ENCODE results near the gene SDE2. TPM values are rescaled to one million over a fixed set of nuclear protein-coding genes. Genes with fewer than 3 reads are reported as not detected.

The SDE2 gene
- total and polyA plus RNA-seq, 2 donors = 14.2 to 30.1 TPM

DNA sequence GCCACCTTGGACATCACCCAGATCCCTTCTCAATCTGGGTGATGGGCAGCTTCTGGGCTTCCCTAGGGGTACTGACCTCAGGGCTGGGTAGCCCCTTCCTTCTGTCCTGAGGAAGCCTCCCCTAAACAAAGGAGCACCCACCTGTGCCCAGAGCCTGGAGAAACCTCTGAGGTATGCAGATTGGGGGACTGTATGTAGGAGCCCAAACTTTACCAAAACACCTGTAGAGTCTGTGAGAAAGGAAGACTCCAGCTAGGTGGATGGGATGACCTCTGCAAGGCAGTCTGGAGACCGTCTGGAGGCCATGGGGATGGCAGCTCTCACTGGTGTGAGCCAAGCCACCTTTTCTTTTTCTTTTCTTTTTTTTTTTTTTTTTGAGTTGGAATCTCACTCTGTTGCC is 44.4 kb downstream of the SDE2 start:
- Histone ChIP-seq H3K4me1 (ENCODE audit: insufficient read depth) (no peaks in the 10 kb centered on the region), H3K36me3 (ENCODE audit: insufficient read depth) (no peaks in the 10 kb centered on the region), H3K27ac (ENCODE audit: low read depth) (no peak overlapping the region), H3K4me3 (ENCODE audit: low read depth, low read length) (no peak overlapping the region)
- no peak for DNase-seq (ENCODE audit: extremely low spot score)
- 77% methylated on average over 1 of the region's 1 CpG for WGBS

DNA sequence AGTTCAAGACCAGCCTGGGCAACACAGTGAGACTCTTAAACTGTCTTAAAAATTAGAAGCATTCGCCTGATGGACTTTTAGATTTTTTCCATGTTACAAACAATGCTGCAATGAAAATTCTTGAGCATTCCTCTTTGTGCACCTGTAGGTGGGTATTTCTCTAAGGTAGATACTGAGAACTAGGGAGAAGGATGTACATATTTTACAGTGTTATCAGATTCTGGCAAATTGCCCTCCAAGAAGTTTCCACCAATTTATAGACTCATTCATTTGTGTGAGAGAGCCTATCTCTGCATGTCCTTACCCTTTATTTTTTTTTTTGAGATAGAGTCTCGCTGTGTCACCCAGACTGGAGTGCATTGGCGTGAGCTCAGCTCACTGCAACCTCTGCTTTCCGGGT is 45.8 kb downstream of the SDE2 start:
- Histone ChIP-seq H3K4me1 (ENCODE audit: insufficient read depth) (no peaks in the 10 kb centered on the region), H3K36me3 (ENCODE audit: insufficient read depth) (no peaks in the 10 kb centered on the region), H3K4me3 (ENCODE audit: low read depth, low read length) (no peak overlapping the region), H3K27ac (ENCODE audit: low read depth) (no peak overlapping the region)
- DNase-seq (ENCODE audit: extremely low spot score) = no peak
- WGBS = 84% methylated on average over 4 of the region's 4 CpGs

DNA sequence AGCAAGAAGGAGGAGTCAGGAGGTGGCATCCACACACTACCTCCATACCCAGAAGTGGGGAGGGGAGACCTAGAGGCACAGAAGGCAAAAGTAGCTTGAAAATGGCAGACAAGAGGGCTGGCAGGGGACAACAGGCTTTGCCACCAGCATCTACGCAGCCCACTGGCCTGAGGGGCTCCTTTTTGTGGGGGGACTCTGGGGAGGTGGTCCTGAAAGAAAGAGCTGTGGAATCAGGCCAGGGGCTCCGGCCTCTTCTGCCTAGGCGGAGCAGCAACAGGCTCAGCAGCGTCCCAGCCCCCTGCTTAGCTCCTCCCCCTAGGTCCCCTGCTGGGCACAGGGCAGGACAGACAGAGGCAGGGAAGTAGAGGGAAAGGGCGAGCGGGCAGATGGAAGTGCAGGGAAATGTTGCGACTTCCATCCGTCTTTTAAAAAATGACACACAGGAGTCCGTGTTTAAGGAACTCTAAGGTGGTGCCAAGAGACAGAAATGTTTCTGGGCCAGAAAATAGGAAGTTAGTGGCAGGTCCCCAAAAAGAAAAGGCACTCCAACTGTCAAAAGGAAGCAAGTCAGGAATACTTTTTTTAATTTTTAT is 48.1 kb downstream of the SDE2 start:
- Histone ChIP-seq H3K4me3 (ENCODE audit: low read depth, low read length) (no peak overlapping the region), H3K27ac (ENCODE audit: low read depth) (no peak overlapping the region), H3K4me1 (ENCODE audit: insufficient read depth) (no peaks in the 10 kb centered on the region), H3K36me3 (ENCODE audit: insufficient read depth) (no peaks in the 10 kb centered on the region)
- 59% methylated on average over 9 of the region's 9 CpGs for WGBS
- no peak for DNase-seq (ENCODE audit: extremely low spot score)

DNA sequence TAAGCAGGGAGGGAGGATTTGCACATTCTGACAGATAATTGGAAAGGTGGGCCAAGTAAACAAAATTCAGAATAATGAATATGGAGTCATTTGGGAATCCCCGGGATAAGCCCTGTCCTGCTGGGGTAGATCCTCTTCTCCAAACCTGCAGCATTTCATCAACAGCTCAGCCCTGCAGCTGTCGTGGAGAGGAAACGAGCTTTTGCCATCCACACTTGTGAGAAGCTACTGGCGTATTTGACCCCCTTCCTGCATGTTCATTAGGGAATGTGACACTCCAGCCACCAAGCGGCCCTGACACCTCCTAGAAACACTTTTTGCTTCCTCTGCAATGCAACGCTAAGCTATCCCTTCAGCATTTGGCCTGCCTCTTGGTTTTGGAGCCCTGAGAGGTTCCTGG is 50.1 kb downstream of the SDE2 start:
- Histone ChIP-seq H3K4me1 (ENCODE audit: insufficient read depth) (peaks cover 1% of the 10 kb centered on the region), H3K4me3 (ENCODE audit: low read depth, low read length) (no peak overlapping the region), H3K27ac (ENCODE audit: low read depth) (no peak overlapping the region), H3K36me3 (ENCODE audit: insufficient read depth) (no peaks in the 10 kb centered on the region)
- WGBS = 62% methylated on average over 6 of the region's 6 CpGs
- no peak for DNase-seq (ENCODE audit: extremely low spot score)

DNA sequence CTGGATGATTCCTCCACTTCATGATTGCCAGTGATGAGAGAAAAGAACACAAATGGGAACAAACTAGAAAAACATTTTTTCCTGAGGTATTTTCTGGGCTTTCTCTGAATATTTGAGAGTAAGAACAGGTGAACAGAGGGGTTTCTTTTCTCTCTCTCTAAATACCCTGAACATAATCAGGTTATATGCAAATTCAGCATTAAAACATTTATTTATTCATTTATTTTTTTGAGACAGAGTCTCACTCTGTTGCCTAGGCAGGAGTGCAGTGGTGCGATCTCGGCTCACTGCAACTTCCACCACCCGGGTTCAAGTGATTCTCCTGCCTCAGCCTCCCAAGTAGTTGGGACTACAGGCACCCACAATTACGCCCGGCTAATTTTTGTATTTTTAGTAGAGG is 52.3 kb downstream of the SDE2 start:
- Histone ChIP-seq H3K4me1 (ENCODE audit: insufficient read depth) (peaks cover 1% of the 10 kb centered on the region), H3K27ac (ENCODE audit: low read depth) (no peak overlapping the region), H3K36me3 (ENCODE audit: insufficient read depth) (no peaks in the 10 kb centered on the region), H3K4me3 (ENCODE audit: low read depth, low read length) (no peak overlapping the region)
- 98% methylated on average over 5 of the region's 5 CpGs for WGBS
- no peak for DNase-seq (ENCODE audit: extremely low spot score)

DNA sequence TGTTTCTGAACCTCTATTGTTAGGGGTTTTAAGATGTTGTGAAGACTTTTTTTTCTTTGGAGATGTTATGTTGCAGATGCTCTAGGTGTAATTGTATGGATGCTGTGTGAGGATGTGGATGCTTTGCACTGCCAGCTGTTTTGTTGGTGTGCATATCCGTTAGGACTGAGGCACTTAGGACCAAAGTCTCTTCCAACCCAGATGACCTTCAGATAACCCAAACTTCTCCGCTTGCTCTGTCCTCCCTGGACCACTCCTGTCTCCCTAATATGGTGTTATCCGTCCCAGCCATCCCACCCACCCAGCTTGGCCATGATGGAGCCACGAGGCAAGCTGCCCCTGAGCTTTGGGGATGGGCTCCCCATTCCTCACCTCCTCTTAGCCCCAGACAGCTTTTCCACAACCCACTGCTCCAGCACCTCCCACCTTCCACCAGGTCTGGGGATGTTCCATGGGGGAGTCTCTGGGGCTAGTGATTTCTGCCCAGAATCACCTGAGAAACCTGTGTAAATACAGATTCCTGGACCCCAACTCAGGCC is 53.0 kb downstream of the SDE2 start:
- H3K4me3 ChIP-seq (ENCODE audit: low read depth, low read length) = no peak overlapping the region
- H3K36me3 ChIP-seq (ENCODE audit: insufficient read depth) = no peaks in the 10 kb centered on the region
- H3K27ac ChIP-seq (ENCODE audit: low read depth) = no peak overlapping the region
- H3K4me1 ChIP-seq (ENCODE audit: insufficient read depth) = peaks cover 1% of the 10 kb centered on the region
- WGBS = 82% methylated on average over 4 of the region's 4 CpGs
- DNase-seq (ENCODE audit: extremely low spot score) = no peak

DNA sequence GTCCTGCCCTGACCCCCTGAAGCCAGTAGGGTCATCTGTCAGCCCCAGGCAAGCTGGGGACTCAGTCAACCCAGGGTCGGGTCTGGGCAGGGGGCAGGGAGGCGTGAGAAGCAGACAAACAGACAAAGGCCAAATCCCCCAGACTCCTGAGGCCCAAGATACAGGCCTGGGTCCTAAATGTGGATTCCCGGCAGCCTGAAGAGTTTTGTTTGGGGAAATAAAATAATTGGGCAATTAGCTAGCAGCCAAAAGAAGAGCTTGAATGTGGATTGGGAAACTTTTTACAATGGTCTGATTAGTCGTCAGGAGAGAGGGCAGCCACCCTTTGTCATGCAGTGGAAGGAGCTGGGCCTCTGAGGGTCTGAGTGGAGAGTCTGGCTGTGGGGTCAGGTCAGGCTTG is 53.6 kb downstream of the SDE2 start:
- H3K4me1 ChIP-seq (ENCODE audit: insufficient read depth) = peaks cover 1% of the 10 kb centered on the region
- DNase-seq (ENCODE audit: extremely low spot score) = no peak
- 90% methylated on average over 4 of the region's 4 CpGs for WGBS
- no peak overlapping the region for H3K27ac ChIP-seq (ENCODE audit: low read depth)
- H3K4me3 ChIP-seq (ENCODE audit: low read depth, low read length) = no peak overlapping the region
- no peaks in the 10 kb centered on the region for H3K36me3 ChIP-seq (ENCODE audit: insufficient read depth)

DNA sequence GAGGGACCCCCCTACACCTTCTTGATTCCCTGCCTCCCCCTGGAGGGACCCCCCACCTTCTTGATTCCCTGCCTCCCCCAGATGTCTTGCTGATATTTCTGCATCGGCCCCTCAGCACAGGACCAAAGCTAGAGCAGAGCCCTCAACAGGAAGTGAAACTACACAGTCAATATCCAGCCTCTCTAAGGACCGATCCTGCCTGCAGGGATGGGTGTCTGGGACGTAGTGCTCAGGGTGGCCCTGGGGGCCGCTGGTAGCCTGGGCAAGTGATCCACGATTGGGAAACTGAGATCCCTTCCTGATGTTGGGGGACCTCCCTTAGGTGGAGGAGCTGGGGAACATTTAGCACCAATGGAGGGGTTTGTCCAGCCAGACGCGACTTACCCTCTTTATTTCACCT is 54.2 kb downstream of the SDE2 start:
- no peak overlapping the region for H3K4me3 ChIP-seq (ENCODE audit: low read depth, low read length)
- 80% methylated on average over 7 of the region's 7 CpGs for WGBS
- peaks cover 1% of the 10 kb centered on the region for H3K4me1 ChIP-seq (ENCODE audit: insufficient read depth)
- no peak for DNase-seq (ENCODE audit: extremely low spot score)
- H3K27ac ChIP-seq (ENCODE audit: low read depth) = no peak overlapping the region
- no peaks in the 10 kb centered on the region for H3K36me3 ChIP-seq (ENCODE audit: insufficient read depth)

DNA sequence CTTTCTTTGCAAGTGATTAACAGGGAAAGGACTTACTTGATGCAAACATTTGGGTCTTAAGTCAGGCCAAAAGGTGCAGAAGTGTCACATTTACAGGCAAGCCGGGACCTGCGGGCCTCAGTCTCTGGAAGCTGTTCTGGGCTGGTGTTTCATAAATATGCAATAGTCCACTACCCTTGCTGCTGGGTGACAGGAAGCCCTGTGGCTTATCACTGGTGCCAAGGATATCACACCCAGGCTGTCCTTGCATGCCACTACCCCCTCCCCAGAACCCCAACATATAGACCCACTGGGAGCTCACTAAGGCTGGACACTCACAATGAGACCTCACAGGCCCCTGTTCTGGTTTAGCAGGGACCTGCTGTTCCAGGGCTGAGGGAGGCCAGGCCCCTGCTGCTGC is 54.8 kb downstream of the SDE2 start:
- no peak overlapping the region for H3K4me3 ChIP-seq (ENCODE audit: low read depth, low read length)
- WGBS = 71% methylated on average over 2 of the region's 2 CpGs
- no peaks in the 10 kb centered on the region for H3K36me3 ChIP-seq (ENCODE audit: insufficient read depth)
- DNase-seq (ENCODE audit: extremely low spot score) = no peak
- H3K27ac ChIP-seq (ENCODE audit: low read depth) = no peak overlapping the region
- H3K4me1 ChIP-seq (ENCODE audit: insufficient read depth) = peaks cover 1% of the 10 kb centered on the region

DNA sequence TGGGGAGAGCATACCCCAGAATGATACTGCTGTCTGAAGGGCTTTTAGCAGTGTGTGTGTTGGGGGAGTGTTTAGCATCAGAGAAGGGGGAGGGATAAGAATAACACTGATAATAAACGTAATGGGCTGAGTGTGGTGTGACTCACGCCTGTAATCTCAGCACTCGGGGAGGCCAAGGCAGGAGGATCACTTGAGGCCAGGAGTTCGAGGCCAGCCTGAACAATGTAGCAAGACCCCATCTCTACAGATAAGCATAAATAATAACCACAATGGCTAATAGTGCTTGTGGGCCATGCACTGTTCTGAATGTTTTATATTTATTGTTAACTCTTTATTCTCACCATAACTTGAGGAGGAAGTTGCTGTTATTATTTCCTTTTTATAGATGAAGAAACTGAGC is 55.6 kb downstream of the SDE2 start:
- H3K36me3 ChIP-seq (ENCODE audit: insufficient read depth) = no peaks in the 10 kb centered on the region
- H3K4me3 ChIP-seq (ENCODE audit: low read depth, low read length) = no peak overlapping the region
- 88% methylated on average over 4 of the region's 4 CpGs for WGBS
- H3K27ac ChIP-seq (ENCODE audit: low read depth) = no peak overlapping the region
- peaks cover 1% of the 10 kb centered on the region for H3K4me1 ChIP-seq (ENCODE audit: insufficient read depth)
- DNase-seq (ENCODE audit: extremely low spot score) = no peak

DNA sequence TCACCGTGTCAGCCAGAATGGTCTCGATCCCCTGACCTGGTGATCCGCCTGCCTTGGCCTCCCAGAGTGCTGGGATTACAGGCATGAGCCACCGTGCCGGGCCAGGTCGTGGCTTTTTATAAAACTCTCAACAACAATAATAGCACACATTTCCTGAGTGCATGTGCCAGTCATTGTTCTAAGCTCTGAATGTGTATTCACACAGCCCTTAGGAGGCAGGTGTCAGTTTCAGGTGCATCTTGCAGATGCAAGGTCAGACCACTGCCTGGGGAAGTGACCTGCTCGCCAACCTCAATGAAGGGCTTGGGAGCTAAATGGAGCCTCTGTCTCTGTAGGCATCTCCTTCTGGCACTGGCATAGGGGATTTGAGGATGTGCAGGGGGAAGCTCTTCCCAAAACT is 56.6 kb downstream of the SDE2 start:
- H3K27ac ChIP-seq (ENCODE audit: low read depth) = no peak overlapping the region
- 80% methylated on average over 7 of the region's 7 CpGs for WGBS
- no peak for DNase-seq (ENCODE audit: extremely low spot score)
- H3K4me1 ChIP-seq (ENCODE audit: insufficient read depth) = peaks cover 1% of the 10 kb centered on the region
- no peak overlapping the region for H3K4me3 ChIP-seq (ENCODE audit: low read depth, low read length)
- H3K36me3 ChIP-seq (ENCODE audit: insufficient read depth) = no peaks in the 10 kb centered on the region

DNA sequence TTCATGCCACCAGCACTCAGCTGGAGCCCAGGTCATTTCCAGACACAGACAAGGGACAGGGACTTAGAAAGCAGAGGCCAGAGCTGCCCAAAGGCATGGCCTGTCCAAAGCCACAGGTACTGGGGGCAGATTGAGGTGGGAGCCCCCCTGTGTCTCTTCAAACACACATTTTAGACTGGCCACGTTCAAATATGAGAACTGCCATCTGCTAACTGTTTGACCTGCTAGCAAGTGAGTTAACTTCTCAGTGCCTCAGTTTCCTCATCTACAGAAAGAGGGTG is 57.3 kb downstream of the SDE2 start:
- no peak for DNase-seq (ENCODE audit: extremely low spot score)
- H3K4me1 ChIP-seq (ENCODE audit: insufficient read depth) = peaks cover 1% of the 10 kb centered on the region
- H3K36me3 ChIP-seq (ENCODE audit: insufficient read depth) = no peaks in the 10 kb centered on the region
- H3K4me3 ChIP-seq (ENCODE audit: low read depth, low read length) = no peak overlapping the region
- no peak overlapping the region for H3K27ac ChIP-seq (ENCODE audit: low read depth)
- WGBS = 32% methylated on average over 1 of the region's 1 CpG

DNA sequence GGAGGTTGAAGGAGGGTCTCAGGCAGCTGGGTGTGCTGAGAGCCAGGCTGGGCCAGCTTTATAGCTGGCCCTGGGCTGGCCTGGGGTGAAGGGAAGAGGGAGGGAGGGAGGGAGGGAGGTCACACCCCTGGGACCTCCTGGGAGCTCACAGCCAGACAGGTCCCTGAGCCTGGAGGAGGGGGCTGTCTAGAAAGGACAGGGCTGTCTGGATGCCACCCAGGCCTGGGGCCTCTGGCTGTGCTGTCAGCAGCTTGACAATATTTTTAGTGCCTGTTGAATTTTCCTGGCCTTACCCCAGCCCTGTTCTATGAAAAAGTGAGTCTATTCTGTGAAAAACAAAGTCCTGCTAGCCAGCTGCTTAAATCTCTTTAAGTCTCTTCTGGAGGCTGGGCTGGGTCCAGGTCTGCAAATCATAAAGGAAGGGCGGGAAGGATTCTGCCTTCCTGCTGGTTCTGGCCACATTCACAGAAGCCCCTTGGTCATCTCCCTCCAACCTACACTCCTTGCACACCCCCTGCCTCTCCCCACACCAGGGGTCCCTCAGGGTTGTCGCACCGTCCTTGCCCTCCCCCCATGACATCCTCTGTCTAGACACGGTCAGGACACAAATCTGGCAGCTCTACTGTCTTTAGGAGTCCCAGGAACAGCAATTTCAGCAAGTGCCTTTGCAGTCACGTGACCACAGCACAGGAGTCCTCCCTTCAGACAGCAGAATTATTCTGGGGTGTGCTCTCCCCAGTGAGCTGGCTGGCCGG is 57.8 kb downstream of the SDE2 start, which contains the start of gene LEFTY2:
LEFTY2 (minus strand) TSS at position 34 of the 755 bp plus-strand sequence. CDS start 80 bp downstream, outside the sequence.
- peaks cover 1% of the 10 kb centered on the region for H3K4me1 ChIP-seq (ENCODE audit: insufficient read depth)
- peak; percentile 33 for DNase-seq (ENCODE audit: extremely low spot score)
- H3K36me3 ChIP-seq (ENCODE audit: insufficient read depth) = no peaks in the 10 kb centered on the region
- H3K4me3 ChIP-seq (ENCODE audit: low read depth, low read length) = no peak within 1 kb of the TSS
- no peak within 1 kb of the TSS for H3K27ac ChIP-seq (ENCODE audit: low read depth)
- WGBS = 29% methylated on average over 6 of the region's 6 CpGs

DNA sequence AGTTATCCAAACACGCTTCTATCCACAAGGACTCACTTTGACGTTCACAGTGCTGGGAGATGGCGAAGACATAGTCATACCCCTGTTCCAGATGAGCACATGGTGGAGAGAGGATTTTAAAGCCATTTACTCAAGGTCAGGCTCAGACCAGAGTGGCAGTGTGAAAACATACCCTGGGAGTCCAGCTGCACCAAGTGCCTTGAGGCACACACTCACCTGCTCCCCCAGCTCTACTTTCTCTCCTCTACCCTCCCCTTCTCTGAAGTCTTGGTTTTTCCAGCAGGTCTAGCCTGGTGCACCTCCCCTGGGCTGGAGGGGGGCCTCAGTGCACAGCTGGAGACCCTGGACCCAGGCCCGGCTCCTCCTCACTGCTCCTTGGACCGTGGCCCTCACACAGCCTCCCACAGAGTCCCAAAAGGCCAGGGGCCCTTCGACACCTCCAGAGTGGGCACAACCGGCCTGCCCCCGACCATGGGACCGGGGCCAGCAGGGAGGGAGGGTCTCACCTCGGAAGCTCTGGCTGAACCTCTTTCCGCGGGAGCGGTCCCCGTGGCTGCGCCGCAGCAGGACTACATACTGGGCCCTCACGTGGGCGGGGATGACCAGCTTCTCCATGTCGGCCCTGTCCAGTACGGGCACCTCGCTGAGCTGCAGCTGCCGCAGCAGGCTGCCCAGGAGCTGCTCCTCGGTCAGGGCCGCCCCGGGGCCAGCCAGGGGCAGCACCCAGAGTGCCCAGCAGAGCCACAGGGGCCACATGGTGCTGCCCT is 58.6 kb downstream of the SDE2 start:
- DNase-seq (ENCODE audit: extremely low spot score) = no peak
- H3K4me3 ChIP-seq (ENCODE audit: low read depth, low read length) = no peak overlapping the region
- H3K4me1 ChIP-seq (ENCODE audit: insufficient read depth) = peaks cover 1% of the 10 kb centered on the region
- 66% methylated on average over 25 of the region's 25 CpGs for WGBS
- H3K36me3 ChIP-seq (ENCODE audit: insufficient read depth) = no peaks in the 10 kb centered on the region
- no peak overlapping the region for H3K27ac ChIP-seq (ENCODE audit: low read depth)

Data from urinary bladder (tissue), 4 donors.